Measurements from ENCODE around the gene C5AR1.

GRCh38 chr19:47343194-47343802 lies 33.6 kb downstream of the C5AR1 start:
- TF ChIP-seq TAF1 (IDR thresholded peaks at IDR 0.05; ENCODE audit: low read depth, low read length): no peak
- TF ChIP-seq POLR2AphosphoS5 (IDR thresholded peaks at IDR 0.05; ENCODE audit: low read depth, low read length): no peak
- no peak for TF ChIP-seq POLR2A (IDR thresholded peaks at IDR 0.05; ENCODE audit: low read depth, low read length)
- TF ChIP-seq SPI1 (IDR thresholded peaks at IDR 0.05; ENCODE audit: low read depth, low read length): no peak
- TF ChIP-seq PAX5 (IDR thresholded peaks at IDR 0.05; ENCODE audit: insufficient read depth, low read length, severe bottlenecking): no peak
